GM21360 (cell line): Measurements from ENCODE around the gene ZC2HC1C.
A peak's percentile ranks its signal among the peaks of the same experiment; 100 is the strongest.
"Not testable (repeated sequence)": the region's sequence is repeated elsewhere in the genome, so short reads cannot be mapped to it uniquely, and the experiment has no call there.

Experiments
- ATAC-seq: cut with Tn5 transposase; IDR thresholded peaks from one replicate; pipeline ENCODE4 v1.9.1; 2021; ENCODE audit warnings: mild to moderate bottlenecking, moderate library complexity; ENCODE audit not compliant: unreplicated experiment

Gene ZC2HC1C

DNA sequence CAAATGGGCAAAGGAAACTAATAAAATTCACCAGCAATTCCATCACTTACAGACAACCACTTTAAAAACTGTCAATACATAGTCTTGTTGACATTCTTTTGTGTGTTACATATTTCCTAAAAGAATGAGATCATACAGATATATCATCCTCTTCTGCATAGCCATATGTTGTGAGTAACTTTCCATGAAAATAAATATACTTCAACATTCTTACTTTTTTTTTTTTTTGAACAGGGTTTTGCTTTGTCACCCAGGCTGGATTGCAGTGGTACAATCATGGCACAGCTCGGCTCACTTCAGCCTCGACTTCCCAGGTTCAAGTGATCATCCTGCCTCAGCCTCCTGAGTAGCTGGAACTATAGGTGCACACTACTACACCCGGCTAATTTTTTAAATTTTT is 20.9 kb downstream of the ZC2HC1C start:
- no peak for ATAC-seq

DNA sequence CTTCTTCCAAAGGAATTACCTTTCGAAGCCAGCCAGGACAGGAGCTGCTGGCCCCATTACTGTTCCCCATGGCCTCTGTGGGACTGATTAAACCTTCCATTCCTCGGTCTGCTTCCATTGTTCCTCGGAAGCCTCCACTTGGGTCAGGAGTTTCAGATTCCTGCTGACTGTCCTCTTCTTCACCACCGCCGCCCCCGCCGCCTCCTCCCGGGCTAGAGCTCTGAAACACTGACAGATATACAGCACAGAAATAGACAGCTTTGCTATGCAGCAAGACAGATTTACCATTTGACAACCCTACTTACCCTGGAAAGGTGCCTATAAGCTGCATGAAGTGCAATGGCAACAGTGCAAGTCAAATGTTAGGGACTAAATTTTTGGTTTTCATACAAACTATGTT is 21.8 kb downstream of the ZC2HC1C start:
- no peak for ATAC-seq

DNA sequence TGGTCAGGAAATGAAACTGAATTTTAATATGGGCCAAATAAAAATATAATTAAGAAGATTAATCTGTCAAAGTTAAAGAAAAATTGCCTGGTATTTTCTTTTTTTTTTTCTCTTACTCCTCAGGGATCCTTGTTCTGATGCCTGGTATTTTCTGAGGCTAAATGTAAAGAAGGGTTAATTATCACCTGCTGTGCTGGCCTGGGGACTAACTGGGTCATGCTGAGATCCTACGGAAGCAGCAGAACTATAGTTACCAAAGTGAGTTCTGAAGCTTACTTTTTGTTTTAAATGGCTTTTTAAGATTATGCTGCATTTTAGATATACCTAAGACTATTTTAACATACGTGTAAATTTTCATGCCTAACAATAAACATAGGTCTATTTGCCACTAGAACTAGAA is 23.3 kb downstream of the ZC2HC1C start:
- no peak for ATAC-seq

DNA sequence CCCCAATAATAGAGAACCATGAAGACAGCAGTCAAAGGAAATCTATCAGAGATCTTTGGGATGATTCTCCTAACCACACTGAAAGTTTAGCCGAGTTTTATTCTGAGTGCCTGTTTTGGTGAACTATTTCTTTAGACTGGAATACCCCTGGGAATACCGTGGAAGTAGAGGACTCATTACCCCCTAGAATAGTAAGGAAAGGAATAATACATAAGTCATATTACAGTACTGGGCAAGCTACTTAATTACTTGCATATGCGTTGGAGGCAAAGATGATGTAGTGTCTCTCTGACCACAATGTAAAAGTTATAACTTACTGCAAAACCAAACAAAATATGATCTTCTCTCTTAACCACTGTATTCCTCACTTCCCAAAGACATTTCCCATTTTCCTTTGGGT is 25.5 kb downstream of the ZC2HC1C start:
- ATAC-seq: no peak

DNA sequence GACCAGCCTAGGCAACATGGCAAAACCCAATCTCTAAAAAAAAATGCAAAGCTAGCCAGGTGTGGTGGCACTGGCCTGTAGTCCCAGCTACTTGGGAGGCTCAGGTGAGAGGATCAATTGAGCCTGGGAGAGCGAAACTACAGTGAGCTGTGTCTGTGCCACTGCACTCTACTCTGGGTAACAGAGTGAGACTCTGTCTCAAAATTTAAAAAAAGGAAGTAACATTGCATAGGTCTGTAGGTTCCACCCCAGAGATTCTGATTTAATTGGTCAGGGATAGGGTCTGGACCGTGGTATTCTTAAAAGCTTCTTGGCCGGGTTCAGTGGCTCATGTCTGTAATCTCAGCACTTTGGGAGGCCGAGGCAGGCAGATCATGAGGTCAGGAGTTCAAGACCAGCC is 26.2 kb downstream of the ZC2HC1C start:
- ATAC-seq: no peak

DNA sequence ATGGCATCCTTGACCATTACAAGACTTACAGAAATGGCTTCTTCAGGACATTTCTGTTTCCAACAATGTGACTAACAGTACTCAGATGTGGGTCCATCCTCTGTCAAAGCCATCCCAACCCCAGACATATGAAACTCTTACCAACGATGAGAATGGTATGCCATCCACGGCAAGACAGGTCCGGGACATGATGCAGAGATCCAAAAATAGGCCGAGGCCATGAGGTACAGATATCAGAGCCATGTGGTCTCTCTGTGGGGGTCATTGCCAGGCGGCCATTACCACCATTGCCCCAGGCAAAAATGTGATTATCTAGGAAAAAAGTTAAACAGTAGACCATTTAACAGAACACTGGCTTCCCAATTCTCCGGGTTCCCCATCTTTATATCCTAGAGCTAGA is 27.5 kb downstream of the ZC2HC1C start:
- ATAC-seq: no peak

DNA sequence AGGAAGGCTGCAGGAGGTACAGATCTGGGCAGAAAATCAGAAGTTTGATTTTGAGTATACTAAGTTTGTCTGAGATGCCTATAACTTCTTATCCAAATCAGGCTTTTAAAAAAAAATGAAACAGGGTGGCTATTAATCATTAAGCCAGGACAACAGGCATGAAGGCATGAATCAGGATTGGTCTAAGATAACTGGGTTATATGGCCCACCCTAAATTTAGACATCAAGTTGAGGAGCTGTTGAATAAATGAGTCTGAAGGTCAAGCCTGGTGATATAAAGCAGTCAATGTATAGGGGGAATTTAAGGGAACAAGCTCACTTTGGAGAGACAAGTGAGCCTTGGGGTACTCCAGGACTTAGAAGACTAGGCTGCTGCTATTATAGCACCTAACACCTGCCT is 28.8 kb downstream of the ZC2HC1C start:
- ATAC-seq: no peak

DNA sequence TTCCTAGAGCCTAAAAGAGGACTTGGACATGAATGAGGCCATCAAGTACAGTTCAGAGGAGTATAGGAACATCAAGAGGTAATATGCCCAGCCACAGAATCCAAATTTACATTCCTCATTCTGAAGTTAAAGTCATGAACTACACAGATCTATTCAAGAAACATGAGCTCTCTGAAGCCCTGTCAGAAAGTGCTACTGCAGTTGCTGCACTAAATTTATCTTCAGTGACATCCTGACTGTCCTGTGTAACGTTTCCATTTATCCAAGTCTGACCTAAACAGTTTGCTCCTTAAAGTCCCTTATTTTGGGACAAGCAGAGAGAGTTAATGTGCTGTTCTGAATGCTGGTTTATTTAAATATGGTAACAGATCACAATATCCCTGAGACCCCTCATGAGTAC is 29.2 kb downstream of the ZC2HC1C start:
- no peak for ATAC-seq

DNA sequence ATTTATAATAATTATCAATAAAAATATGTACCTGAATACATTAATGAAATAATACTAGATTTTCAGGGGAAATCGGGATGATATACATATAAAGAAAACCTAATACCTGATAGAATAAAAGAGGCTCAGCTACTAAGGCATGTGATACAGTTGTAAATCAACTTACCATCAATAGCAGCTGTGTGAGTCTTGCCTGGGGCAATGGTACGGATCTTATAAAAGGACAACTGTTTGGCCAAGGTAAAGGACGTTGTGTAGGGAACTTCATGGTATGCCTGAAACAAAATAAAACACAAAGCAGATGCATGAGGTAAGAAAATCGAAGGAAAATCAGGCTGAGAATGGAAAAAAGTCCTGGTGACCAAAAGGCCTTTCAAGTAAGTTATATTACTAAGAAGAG is 32.0 kb downstream of the ZC2HC1C start:
- no peak for ATAC-seq

DNA sequence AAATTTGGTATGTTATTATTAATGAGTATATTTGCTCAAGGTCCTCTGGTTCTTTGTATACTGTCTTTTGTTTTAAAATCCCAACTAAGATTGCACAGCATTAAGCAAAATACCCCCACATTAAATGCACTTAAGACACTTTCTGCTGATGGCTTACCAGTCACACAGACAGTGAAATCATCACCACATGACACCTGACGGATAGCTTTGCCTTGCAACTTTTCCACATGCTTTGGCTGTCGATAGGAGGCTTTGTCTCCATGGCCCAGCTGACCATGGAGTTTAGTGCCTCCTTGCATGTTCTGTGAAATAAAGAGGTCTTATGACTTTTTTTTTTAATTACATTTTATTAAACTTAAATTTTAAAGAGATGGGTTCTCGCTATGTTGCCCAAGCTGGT is 37.7 kb downstream of the ZC2HC1C start:
- no peak for ATAC-seq

DNA sequence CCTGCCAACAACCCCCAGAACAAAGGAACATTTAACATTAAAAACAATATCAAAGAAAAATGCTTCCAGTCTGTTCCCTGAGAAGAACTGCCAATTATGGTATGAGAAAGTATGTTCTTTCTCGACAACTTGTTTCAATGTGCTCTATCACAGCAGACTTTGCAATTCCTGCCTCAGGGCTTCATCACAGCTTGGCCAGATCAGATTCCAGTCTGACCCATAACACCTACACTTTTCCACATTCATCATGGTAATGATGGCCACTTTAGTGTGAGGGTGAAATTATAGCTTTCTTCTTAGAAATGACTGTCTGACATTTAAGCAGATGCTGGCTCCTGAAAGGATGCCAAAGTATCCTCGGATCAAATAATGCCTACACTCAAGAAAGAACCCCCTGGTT is 40.4 kb downstream of the ZC2HC1C start:
- ATAC-seq: no peak

DNA sequence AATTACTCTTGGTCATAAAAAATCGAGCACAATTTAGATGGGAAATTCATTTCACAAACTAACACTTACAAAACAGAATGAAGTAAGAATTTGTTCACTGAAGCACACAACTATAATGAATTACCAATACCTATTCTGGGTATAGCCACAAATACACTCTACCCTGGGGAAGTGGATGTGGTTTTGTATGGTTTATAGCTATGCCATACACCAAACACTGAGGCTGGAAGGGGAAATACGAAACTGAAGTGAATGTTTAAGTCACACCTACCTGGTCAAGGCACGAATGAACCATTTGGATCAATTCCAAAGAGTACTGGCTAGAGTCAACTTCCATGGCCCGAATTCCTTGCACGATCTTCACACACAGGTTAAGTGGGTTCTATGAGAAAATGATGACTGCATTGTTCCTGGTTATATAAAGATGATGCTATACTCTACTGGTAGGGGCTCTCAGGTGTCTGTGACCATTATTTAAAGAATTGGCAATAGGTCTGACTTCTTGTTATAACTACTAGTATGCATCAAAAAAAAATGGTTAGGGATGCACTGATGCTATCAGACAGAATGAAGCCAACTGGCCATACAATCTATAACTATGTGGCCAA is 44.6 kb downstream of the ZC2HC1C start:
- ATAC-seq: no peak

DNA sequence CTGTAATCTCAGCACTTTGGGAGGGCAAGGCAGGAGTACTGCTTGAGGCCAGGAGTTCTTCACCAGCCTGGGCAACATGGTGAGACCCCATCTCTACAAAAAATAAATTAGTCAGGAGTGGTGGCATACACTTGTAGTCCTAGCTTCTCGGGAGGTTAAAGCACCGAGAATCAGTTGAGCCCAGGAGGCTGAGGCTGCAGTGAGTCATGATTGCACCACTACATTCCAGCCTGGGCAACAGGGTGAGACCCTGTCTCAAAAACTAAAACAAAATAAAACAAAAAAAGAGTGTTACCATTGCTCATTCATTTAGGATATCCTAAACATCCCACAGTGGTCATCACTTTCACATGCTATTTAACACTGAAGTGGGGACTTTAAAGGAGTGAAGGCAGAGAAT is 49.6 kb downstream of the ZC2HC1C start:
- ATAC-seq: no peak

DNA sequence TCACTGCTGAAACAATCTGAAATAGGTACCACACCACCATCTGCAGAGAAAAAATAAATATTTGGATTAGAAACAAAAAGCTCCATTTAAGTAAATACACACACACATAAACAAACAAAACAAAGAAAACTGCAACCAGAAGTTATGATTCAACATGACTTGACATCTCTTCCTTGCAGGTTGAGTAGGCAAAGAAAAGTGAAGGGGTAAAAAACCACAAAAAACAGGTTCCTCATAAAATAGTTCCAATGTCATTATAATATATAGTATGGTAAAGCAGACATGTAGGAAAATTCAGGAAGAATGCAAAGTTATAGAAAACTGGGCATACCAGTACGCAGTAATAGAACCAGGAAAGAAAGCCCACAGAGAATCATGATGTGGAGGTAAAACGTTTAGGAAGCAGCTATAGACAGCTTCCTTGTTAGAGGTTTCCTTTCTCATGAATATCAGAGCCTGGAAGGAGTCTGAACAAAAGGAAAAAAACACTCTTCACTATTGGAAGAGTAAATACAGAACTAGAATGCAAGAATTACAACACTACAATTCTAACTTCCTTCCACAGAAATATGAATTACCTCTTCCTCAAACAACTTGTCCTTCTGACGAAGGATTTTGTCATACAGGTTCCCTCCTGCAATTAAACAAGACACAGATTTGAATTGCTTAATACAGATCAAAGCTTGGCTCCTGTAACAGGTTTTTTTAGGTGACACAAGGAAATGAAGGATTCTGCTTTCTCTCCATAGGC is 51.3 kb downstream of the ZC2HC1C start:
- no peak for ATAC-seq

DNA sequence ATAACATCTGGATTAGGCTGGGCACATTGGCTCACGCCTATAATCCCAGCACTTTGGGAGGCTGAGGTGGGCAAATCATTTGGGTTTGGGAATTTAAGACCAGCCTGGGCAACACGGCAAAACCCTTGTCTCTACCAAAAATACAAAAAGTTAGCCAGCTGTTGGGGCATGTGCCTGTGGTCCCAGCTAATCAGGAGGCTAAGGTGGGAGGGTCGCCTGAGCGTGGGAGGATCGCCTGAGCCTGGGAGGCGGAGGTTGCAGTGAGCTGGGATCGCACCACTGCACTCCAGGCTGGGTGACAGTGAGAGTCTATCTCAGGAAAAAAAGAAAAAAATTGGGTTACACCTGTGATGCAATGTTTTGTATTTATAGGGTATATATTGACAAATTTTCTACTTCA is 52.1 kb downstream of the ZC2HC1C start:
- no peak for ATAC-seq

DNA sequence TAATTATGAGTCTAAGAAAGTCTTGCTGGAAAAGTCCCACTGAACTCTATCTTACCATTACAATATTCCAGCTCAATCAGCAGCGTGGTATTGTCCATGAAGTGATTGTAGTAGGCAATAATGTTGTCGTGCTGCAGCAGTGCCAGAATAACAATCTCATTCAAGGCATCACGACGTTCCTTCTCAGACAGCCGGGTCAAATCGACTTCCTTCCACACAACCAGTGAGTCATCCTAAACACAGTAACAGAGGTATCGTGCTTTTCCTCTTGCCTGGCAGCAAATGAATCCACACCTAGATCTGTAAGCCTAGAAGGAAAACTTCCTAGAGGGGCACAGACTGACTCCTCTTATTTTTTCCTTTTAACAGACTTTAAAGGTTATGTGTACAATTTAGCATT is 54.5 kb downstream of the ZC2HC1C start:
- no peak for ATAC-seq

DNA sequence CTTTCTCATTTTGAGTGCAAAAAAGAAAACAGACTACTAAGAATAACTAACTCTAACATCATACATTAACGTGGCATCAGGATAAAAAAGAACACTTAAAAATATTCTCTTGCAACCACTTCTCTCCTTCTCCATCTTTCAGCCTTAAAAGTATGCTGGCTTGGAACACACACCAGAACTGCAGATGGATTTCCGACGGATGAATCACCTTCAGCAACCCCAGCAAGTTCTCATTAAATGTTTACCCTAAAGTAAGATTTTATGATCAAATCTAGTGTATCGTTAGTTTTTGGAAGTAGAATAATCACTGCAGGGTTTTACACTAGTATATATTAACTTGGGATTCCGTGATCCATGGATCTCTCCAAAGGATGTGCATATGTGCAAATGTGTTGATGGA is 56.2 kb downstream of the ZC2HC1C start:
- ATAC-seq: no peak

DNA sequence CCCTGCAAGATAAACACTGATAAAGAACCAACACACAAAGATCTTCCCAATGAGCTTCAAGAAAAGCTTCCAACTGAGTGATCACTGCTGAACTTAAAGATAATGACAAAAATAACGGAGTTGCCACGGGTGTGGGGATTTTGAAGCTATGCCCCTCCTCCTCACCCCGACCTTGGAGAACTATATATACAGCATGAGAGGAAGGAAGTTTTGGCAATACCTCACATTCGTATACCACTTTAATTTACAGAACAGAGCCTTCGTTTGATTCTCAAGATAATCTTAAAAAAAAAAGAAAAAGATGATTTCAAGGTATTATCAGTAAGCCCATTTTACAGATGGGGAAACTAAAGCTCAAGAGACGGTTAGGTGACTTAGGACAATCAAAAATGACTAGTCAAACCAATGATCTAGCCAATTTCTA is 56.7 kb downstream of the ZC2HC1C start:
- ATAC-seq: no peak

DNA sequence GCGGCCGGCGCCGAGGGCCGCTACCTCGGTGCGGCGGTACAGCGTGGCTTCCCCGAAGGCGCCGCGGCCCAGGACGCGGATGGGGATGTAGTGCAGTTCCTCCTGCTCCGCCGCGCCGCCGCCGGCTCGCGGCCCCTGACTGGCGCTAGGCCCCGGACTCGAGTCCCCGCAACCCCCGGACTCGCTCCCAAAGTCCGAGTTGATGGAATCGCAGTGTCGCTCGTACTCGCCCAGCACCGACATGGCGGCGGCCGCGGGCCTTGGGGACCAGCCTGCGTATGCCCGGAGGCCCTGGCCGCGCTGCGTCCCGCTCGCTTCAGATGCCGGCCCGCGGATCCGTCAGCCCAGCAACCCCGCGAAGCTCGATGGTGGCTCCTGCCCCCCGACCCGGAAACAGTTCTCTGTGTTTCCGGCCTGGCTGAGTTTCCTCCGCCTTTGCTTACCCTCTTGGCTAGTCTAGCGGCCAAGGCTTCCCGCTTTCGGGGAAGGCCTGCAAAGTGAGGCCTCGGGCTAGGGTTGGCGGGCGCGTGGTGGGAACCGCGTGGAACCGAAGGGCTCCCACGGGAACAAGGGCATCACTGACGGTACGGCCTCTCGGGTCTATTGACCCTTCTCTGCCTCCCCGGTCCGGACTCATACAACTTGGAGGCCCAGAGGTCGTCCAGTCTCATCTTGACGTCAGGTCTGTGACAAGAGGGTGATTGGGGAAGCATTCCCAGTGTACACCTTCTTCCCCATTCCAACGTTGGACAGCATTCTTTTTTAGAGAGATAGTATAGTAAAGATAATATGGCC is 57.4 kb downstream of the ZC2HC1C start, which contains the start of gene NEK9:
TSS of gene NEK9 (minus strand) at position 370 of the 795 bp plus-strand sequence. CDS start at position 243, 127 bp downstream.
- ATAC-seq: peak; percentile 77

DNA sequence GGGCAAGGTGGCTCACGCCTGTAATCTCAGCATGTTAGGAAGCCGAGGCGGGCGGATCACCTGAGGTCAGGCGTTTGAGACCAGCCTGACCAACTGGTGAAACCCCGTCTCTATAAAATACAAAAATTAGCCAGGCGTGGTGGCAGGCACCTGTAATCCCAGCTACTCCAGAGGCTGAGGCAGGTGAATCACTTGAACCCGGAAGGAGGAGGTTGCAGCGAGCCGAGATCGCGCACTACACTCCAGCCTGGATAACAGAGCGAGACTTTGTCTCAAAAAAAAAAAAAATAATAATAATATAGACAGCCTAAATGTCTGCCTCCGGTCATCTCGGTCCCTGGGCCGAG is 58.0 kb downstream of the ZC2HC1C start:
- ATAC-seq: not testable (repeated sequence)

DNA sequence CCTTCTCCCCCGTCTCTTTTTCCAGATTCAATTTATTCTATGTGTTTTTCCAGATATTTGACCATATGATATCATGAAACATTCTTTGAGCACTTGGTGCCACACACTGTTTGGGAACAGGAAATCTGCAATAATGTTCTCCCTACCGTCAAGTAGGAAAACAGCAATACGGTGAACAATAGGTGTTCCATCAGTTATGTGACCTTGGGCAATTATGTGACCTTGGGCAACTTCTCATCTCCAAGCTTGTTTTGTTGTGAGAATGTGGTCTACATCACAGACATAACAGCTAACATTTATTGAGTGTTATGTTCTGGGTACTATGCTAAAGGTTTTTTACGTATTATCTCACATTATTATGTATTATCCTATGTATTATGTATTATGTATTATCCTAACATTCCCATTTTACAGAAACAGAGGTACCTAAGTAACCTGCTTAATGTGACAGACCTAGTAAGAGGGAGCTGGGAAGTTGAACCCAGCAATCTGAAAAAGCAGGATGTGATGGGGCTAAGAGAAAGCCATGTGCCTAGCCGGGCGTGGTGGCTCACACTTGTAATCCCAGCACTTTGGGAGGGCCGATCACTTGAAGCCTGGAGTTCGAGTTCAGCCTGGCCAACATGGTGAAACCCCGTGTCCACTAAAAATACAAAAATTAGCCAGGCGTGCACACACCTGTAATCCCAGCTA is 58.6 kb downstream of the ZC2HC1C start:
- no peak for ATAC-seq
